ENCODE measurements around the gene CLGN. TPM values are rescaled to one million over a fixed set of nuclear protein-coding genes. Genes with fewer than 3 reads are reported as not detected.

CLGN gene, protein sequence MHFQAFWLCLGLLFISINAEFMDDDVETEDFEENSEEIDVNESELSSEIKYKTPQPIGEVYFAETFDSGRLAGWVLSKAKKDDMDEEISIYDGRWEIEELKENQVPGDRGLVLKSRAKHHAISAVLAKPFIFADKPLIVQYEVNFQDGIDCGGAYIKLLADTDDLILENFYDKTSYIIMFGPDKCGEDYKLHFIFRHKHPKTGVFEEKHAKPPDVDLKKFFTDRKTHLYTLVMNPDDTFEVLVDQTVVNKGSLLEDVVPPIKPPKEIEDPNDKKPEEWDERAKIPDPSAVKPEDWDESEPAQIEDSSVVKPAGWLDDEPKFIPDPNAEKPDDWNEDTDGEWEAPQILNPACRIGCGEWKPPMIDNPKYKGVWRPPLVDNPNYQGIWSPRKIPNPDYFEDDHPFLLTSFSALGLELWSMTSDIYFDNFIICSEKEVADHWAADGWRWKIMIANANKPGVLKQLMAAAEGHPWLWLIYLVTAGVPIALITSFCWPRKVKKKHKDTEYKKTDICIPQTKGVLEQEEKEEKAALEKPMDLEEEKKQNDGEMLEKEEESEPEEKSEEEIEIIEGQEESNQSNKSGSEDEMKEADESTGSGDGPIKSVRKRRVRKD
- total RNA-seq: 0.44 TPM
- 0.54 TPM for polyA plus RNA-seq (ENCODE audit: insufficient read depth, low read depth, low replicate concordance)
- long read RNA-seq, donor 1: 0 reads
- long read RNA-seq, donor 2, partial matches to known transcripts: 0 of 1 reads
- long read RNA-seq, donor 2, other reads (novel, unspliced or antisense): 0 of 1 reads
- long read RNA-seq, donor 3: 0 reads
- long read RNA-seq, donor 4: 0 reads
- long read RNA-seq, donor 5: 0 reads
- long read RNA-seq, donor 6: 0 reads
- long read RNA-seq, donor 7, partial matches to known transcripts: 0 of 1 reads
- long read RNA-seq, donor 7, other reads (novel, unspliced or antisense): 0 of 1 reads
- long read RNA-seq, donor 8: 0 reads
- long read RNA-seq, donor 9: 0 reads
- long read RNA-seq, donor 10, partial matches to known transcripts: 0 of 1 reads
- long read RNA-seq, donor 10, other reads (novel, unspliced or antisense): 0 of 1 reads

DNA sequence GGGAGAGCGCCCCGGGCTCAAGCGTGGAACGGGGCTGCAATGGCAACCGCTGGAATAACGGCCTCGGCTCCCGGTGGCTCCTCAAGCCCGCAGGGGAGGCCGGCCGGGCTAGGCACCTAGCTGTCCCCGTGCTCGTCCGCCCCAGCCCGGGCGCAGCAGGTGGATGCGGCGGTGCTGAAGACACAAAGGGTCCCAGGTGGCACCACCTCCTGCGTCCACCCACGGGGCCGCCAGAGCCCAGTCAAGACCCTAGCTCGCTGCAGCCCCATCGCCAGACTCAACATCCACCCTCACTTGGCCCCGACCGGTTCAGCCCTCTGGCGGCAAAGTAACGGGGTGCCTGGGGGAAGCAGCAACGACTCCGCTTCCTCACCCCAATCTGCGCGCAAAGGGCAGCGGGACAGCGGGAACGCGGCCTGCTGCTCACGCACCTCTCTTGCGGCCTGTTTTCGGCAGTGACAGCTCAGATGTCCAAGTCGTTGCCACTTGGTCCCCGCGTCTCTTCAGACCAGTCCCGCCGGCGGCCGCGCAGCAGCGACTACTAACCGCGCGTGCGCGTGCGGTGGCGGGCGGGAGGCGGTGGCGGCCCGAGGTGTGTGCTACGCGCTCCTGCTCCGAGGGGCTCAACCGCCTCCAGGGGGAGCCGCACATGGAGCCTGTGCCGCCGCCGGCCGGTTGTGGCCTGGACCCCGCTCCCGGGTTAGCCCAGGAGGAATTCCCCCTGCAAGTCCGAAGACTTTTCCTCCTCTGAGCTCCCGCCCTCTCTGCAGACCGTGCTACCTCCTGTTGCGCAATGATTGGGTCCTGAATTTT lies at the start of gene CLGN:
Gene CLGN (minus strand): TSS at position 543 of the 813 bp plus-strand sequence. CDS start 14,570 bp downstream, outside the sequence.
- intact Hi-C loops (cut with DNase I): no loop called here
- Histone ChIP-seq H3K9me3 (ENCODE audit: control insufficient read depth in 2 of 3, insufficient read depth in 1 of 3, low read length in 3 of 3) (no peaks in the 10 kb centered on the region), H3K27ac (ENCODE audit: low read depth in 2 of 2, low read length in 2 of 2) (no peak within 1 kb of the TSS), H3K4me3 (ENCODE audit: low read length in 3 of 3) (peak within 1 kb of the TSS; percentile 57 to 74 (median 68)), H3K4me1 (ENCODE audit: control insufficient read depth in 2 of 3, insufficient read depth in 2 of 3, low read depth in 1 of 3, low read length in 3 of 3) (peaks cover 0 to 2% (median 0%) of the 10 kb centered on the region in 3 donors), H3K36me3 (ENCODE audit: control insufficient read depth in 2 of 3, insufficient read depth in 3 of 3, low read length in 3 of 3) (no peaks in the 10 kb centered on the region), H3K27me3 (ENCODE audit: control insufficient read depth, insufficient read depth, low read length) (peaks cover 2% of the 10 kb centered on the region), H3K9ac (ENCODE audit: low read length in 3 of 3) (peak within 1 kb of the TSS in 1 of 3 donors; percentile 56)
- no peak for FAIRE-seq
- TF ChIP-seq, protein P1, sequence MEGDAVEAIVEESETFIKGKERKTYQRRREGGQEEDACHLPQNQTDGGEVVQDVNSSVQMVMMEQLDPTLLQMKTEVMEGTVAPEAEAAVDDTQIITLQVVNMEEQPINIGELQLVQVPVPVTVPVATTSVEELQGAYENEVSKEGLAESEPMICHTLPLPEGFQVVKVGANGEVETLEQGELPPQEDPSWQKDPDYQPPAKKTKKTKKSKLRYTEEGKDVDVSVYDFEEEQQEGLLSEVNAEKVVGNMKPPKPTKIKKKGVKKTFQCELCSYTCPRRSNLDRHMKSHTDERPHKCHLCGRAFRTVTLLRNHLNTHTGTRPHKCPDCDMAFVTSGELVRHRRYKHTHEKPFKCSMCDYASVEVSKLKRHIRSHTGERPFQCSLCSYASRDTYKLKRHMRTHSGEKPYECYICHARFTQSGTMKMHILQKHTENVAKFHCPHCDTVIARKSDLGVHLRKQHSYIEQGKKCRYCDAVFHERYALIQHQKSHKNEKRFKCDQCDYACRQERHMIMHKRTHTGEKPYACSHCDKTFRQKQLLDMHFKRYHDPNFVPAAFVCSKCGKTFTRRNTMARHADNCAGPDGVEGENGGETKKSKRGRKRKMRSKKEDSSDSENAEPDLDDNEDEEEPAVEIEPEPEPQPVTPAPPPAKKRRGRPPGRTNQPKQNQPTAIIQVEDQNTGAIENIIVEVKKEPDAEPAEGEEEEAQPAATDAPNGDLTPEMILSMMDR (IDR thresholded peaks at IDR 0.05; ENCODE audit: borderline replicate concordance, extremely low read depth, insufficient read depth): peak; percentile 15
- peak; percentile 80 to 95 (median 93) for DNase-seq

DNA sequence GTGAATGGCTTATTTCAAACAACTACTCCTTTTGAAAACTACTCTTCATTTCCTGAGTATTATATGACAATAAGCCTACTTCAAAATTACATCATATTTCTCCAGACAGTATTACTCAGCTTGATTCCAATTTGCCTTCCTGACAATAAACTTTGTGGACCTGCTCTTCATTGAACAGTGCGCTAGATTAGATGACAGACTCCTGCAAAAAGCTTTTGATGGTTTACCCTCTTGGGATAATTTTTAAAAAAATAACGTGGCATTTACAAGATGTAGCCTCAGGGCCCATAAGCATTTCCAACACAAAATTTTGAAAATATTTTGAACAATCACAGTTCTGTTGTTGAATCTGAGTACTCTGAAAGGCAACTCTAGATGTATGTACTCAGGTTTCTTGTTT lies 44.7 kb upstream of the CLGN start:
- FAIRE-seq (no peak), DNase-seq (no peak)
- Histone ChIP-seq H3K9me3 (ENCODE audit: control insufficient read depth in 2 of 3, insufficient read depth in 1 of 3, low read length in 3 of 3) (no peaks in the 10 kb centered on the region), H3K36me3 (ENCODE audit: control insufficient read depth in 2 of 3, insufficient read depth in 3 of 3, low read length in 3 of 3) (no peaks in the 10 kb centered on the region), H3K4me3 (ENCODE audit: low read length in 3 of 3) (no peak overlapping the region), H3K4me1 (ENCODE audit: control insufficient read depth in 2 of 3, insufficient read depth in 2 of 3, low read depth in 1 of 3, low read length in 3 of 3) (no peaks in the 10 kb centered on the region), H3K27me3 (ENCODE audit: control insufficient read depth, insufficient read depth, low read length) (no peaks in the 10 kb centered on the region), H3K9ac (ENCODE audit: low read length in 3 of 3) (no peak overlapping the region), H3K27ac (ENCODE audit: low read depth in 2 of 2, low read length in 2 of 2) (no peak overlapping the region)
- intact Hi-C loops (cut with DNase I): no loop called here
- TF ChIP-seq, protein P1 (IDR thresholded peaks at IDR 0.05; ENCODE audit: borderline replicate concordance, extremely low read depth, insufficient read depth): no peak
